Esophagus squamous epithelium (tissue), 4 donors: ENCODE results near the gene PAPPA.

Experiments used
- POLR2A ChIP-seq, 4 donors: fragments of 450-650 bp; IDR thresholded peaks; one replicate each; pipeline ENCODE4 v1.6.1; 2017; ENCODE audit warnings: antibody characterized with exemption in 4 of 4, mild to moderate bottlenecking in 4 of 4, moderate library complexity in 3 of 4
- TF ChIP-seq, protein P1 (sequence below), 6 experiments: fragments of 450-650 bp in 4 of 6; fragments of 200-600 bp in 2 of 6; sonication (generic) in 2 of 6; IDR thresholded peaks; one replicate each; pipeline ENCODE4 v1.5.1; 2016 to 2019; ENCODE audit warnings: antibody characterized with exemption in 6 of 6, mild to moderate bottlenecking in 4 of 6, moderate library complexity in 4 of 6

DNA sequence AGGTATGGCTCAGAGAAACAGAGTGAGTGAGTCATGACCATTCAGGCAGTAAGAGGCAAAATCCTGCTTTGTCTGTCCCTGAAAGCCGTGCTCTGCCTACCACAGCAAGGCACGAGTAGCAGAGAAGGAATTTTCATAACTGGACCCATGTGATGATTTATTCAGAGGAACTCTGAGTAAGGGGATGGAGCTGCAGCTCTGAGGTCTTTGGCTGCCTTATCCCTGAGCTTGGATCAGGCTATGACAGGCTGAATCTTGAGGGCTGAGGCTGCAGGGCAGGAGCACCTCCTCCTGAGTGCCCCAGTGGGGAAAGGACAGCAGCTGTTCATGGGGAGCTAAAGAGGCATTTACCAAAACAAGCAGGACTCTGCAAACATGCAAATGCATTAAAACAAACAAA lies 183.4 kb downstream of the PAPPA start:
- TF ChIP-seq, protein P1, sequence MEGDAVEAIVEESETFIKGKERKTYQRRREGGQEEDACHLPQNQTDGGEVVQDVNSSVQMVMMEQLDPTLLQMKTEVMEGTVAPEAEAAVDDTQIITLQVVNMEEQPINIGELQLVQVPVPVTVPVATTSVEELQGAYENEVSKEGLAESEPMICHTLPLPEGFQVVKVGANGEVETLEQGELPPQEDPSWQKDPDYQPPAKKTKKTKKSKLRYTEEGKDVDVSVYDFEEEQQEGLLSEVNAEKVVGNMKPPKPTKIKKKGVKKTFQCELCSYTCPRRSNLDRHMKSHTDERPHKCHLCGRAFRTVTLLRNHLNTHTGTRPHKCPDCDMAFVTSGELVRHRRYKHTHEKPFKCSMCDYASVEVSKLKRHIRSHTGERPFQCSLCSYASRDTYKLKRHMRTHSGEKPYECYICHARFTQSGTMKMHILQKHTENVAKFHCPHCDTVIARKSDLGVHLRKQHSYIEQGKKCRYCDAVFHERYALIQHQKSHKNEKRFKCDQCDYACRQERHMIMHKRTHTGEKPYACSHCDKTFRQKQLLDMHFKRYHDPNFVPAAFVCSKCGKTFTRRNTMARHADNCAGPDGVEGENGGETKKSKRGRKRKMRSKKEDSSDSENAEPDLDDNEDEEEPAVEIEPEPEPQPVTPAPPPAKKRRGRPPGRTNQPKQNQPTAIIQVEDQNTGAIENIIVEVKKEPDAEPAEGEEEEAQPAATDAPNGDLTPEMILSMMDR (IDR thresholded peaks at IDR 0.05): no peak
- no peak for TF ChIP-seq POLR2A (IDR thresholded peaks at IDR 0.05)
